H1 (cell line): ENCODE measurements around the gene PLCL1. TPM values are rescaled to one million over a fixed set of nuclear protein-coding genes. Genes with fewer than 3 reads are reported as not detected.

Experiments used
- CTCF ChIA-PET: fragments of 300-600 bp; sonication (Branson Sonifier 250); formaldehyde crosslinking; loops from one replicate; lab custom pipeline; 2021; ENCODE audit not compliant: partially characterized antibody; lab: Charles Lee
- POLR2A ChIA-PET: fragments of 300-600 bp; sonication (Branson Sonifier 250); formaldehyde crosslinking; loops from one replicate; lab custom pipeline; 2021; ENCODE audit warnings: inconsistent platforms; ENCODE audit not compliant: partially characterized antibody; lab: Charles Lee
- DNase-seq, 2 experiments: peaks; one replicate each; pipeline versions ENCODE4 v3.0.0 to v3.0.0-alpha.2; 2010 to 2022; ENCODE audit warnings: low spot score in 2 of 2, low read depth in 1 of 2, mixed read lengths in 1 of 2
- FAIRE-seq: peaks from 2 replicates; lab custom pipeline; 2011; peaks lifted over from hg19 to GRCh38; lab: Jason Lieb, UNC
- H2AFZ ChIP-seq: 2 replicates; pipeline ENCODE4 v1.8.1; 2012; ENCODE audit warnings: low read length, inconsistent platforms
- H2AK5ac ChIP-seq: 2 replicates; pipeline ENCODE4 v1.6.1; 2013; ENCODE audit warnings: low read depth, low read length
- H2BK120ac ChIP-seq: replicated peaks from 2 replicates; pipeline ENCODE3; 2013; ENCODE audit warnings: low read depth, low read length, inconsistent platforms
- H2BK12ac ChIP-seq: 2 replicates; pipeline ENCODE4 v1.6.1; 2013; ENCODE audit warnings: low read depth, low read length
- H2BK15ac ChIP-seq: 2 replicates; pipeline ENCODE4 v1.6.1; 2013; ENCODE audit warnings: low read length
- H2BK20ac ChIP-seq: 2 replicates; pipeline ENCODE4 v1.6.1; 2013; ENCODE audit warnings: low read length
- H2BK5ac ChIP-seq: 2 replicates; pipeline ENCODE4 v1.6.1; 2013; ENCODE audit warnings: low read depth, low read length
- H3K14ac ChIP-seq: 2 replicates; pipeline ENCODE4 v1.6.1; 2013; ENCODE audit warnings: inconsistent platforms; ENCODE audit not compliant: insufficient read length
- H3K18ac ChIP-seq: 2 replicates; pipeline ENCODE4 v1.6.1; 2013; ENCODE audit warnings: low read length; ENCODE audit errors: extremely low read depth
- H3K23ac ChIP-seq: 2 replicates; pipeline ENCODE4 v1.6.1; 2013; ENCODE audit warnings: inconsistent platforms; ENCODE audit not compliant: insufficient read length
- H3K23me2 ChIP-seq: 2 replicates; pipeline ENCODE4 v1.6.1; 2013; ENCODE audit warnings: low read depth, low read length
- H3K27ac ChIP-seq: 2 replicates; pipeline ENCODE4 v1.6.1; 2011; ENCODE audit warnings: low read depth, low read length, inconsistent platforms
- H3K27me3 ChIP-seq, 4 experiments: replicated peaks in 1 of 4; 1 replicate in 1 of 4; 2 replicates in 3 of 4; pipeline versions ENCODE4 v1.6.1 to v1.8.1; 2011 to 2013; ENCODE audit warnings: low read length in 3 of 4, mild to moderate bottlenecking in 3 of 4, inconsistent platforms in 2 of 4, mixed read lengths in 2 of 4, moderate library complexity in 1 of 4; ENCODE audit not compliant: control insufficient read depth in 3 of 4, insufficient read depth in 3 of 4; ENCODE audit errors: extremely low read depth in 1 of 4
- H3K36me3 ChIP-seq, 4 experiments: 2 replicates each; pipeline versions ENCODE4 v1.6.1 to v1.8.1; 2011 to 2013; ENCODE audit warnings: mild to moderate bottlenecking in 4 of 4, low read length in 3 of 4, moderate library complexity in 2 of 4, control low read depth in 1 of 4, inconsistent platforms in 1 of 4; ENCODE audit not compliant: insufficient read depth in 4 of 4, control insufficient read depth in 2 of 4
- H3K4ac ChIP-seq: replicated peaks from 2 replicates; pipeline ENCODE3; 2013; ENCODE audit warnings: low read length, low read depth, mixed read lengths, inconsistent platforms; ENCODE audit not compliant: insufficient read length
- H3K4me1 ChIP-seq, 4 experiments: replicated peaks in 1 of 4; 1 replicate in 1 of 4; 2 replicates in 3 of 4; pipeline versions ENCODE4 v1.6.1 to v1.8.1; 2011 to 2013; ENCODE audit warnings: low read length in 3 of 4, inconsistent platforms in 2 of 4, mixed read lengths in 1 of 4; ENCODE audit not compliant: insufficient read depth in 4 of 4, control insufficient read depth in 3 of 4
- H3K4me2 ChIP-seq, 2 experiments: 2 replicates each; pipeline versions ENCODE4 v1.6.1 to v1.8.1; 2011 to 2013; ENCODE audit warnings: low read depth in 2 of 2, low read length in 2 of 2, control low read depth in 1 of 2, inconsistent platforms in 1 of 2, mild to moderate bottlenecking in 1 of 2; ENCODE audit not compliant: insufficient read depth in 1 of 2
- H3K4me3 ChIP-seq, 4 experiments: fragments of 200-600, 300-600 bp in 1 of 4; sonication (generic), shearing (Covaris generic), sonication (Bioruptor Twin) in 1 of 4; 2 replicates each; pipeline versions ENCODE4 v1.5.1 to v1.8.1; 2011 to 2016; ENCODE audit warnings: low read length in 4 of 4, low read depth in 3 of 4, control low read depth in 2 of 4, inconsistent platforms in 2 of 4, mild to moderate bottlenecking in 2 of 4, mixed read lengths in 1 of 4, moderate library complexity in 1 of 4; ENCODE audit not compliant: insufficient read depth in 2 of 4; ENCODE audit errors: extremely low read depth in 1 of 4
- H3K56ac ChIP-seq: replicated peaks from 2 replicates; pipeline ENCODE3; 2013; ENCODE audit warnings: low read depth, mild to moderate bottlenecking, mixed read lengths, low read length, inconsistent platforms; ENCODE audit not compliant: insufficient read length
- H3K79me1 ChIP-seq: 2 replicates; pipeline ENCODE4 v1.6.1; 2013; ENCODE audit warnings: low read depth, low read length, control low read depth
- H3K79me2 ChIP-seq, 2 experiments: 2 replicates each; pipeline versions ENCODE4 v1.6.1 to v1.8.1; 2012 to 2013; ENCODE audit warnings: low read length in 2 of 2, mild to moderate bottlenecking in 2 of 2, inconsistent platforms in 1 of 2; ENCODE audit not compliant: insufficient read depth in 2 of 2, control insufficient read depth in 1 of 2
- H3K9ac ChIP-seq, 4 experiments: replicated peaks in 1 of 4; 1 replicate in 1 of 4; 2 replicates in 3 of 4; pipeline versions ENCODE4 v1.6.1 to v1.8.1; 2011 to 2013; ENCODE audit warnings: low read depth in 3 of 4, low read length in 3 of 4, control low read depth in 2 of 4, mild to moderate bottlenecking in 2 of 4, moderate library complexity in 2 of 4, inconsistent platforms in 1 of 4; ENCODE audit errors: extremely low read depth in 1 of 4
- H3K9me3 ChIP-seq, 2 experiments: 2 replicates each; pipeline versions ENCODE4 v1.6.1 to v1.8.1; 2012 to 2013; ENCODE audit warnings: mild to moderate bottlenecking in 2 of 2, moderate library complexity in 2 of 2, control low read depth in 1 of 2, inconsistent platforms in 1 of 2, low read depth in 1 of 2, low read length in 1 of 2, mixed read lengths in 1 of 2; ENCODE audit not compliant: insufficient read depth in 2 of 2
- H4K20me1 ChIP-seq, 2 experiments: replicated peaks in 1 of 2; 2 replicates each; pipeline versions ENCODE3 to v1.8.1; 2011 to 2013; ENCODE audit warnings: inconsistent platforms in 2 of 2, low read length in 2 of 2, mild to moderate bottlenecking in 1 of 2; ENCODE audit not compliant: insufficient read depth in 2 of 2, control insufficient read depth in 1 of 2
- H4K5ac ChIP-seq: 2 replicates; pipeline ENCODE4 v1.6.1; 2013; ENCODE audit warnings: low read length, low read depth, mixed read lengths, inconsistent platforms; ENCODE audit not compliant: insufficient read length
- H4K8ac ChIP-seq: 2 replicates; pipeline ENCODE4 v1.8.0; 2013; ENCODE audit warnings: mild to moderate bottlenecking, moderate library complexity, low read length, inconsistent platforms; ENCODE audit not compliant: insufficient read depth; ENCODE audit errors: extremely low read depth
- H4K91ac ChIP-seq: replicated peaks from 2 replicates; pipeline ENCODE3; 2013; ENCODE audit warnings: low read length, mixed read lengths, inconsistent platforms; ENCODE audit not compliant: insufficient read length
- CEBPB ChIP-seq: IDR thresholded peaks from 2 replicates; pipeline ENCODE4 v1.6.1; 2012; ENCODE audit warnings: low read depth, low read length
- CTBP2 ChIP-seq: IDR thresholded peaks from 2 replicates; pipeline ENCODE4 v1.7.0; 2011; ENCODE audit warnings: borderline replicate concordance, mild to moderate bottlenecking, moderate library complexity, mixed read lengths, low read length; ENCODE audit not compliant: insufficient read depth, insufficient read length
- EP300 ChIP-seq, 2 experiments: IDR thresholded peaks; 1 replicate in 1 of 2; 2 replicates in 1 of 2; pipeline ENCODE4 v1.6.1; 2011 to 2012; ENCODE audit warnings: low read depth in 2 of 2, low read length in 2 of 2, mild to moderate bottlenecking in 2 of 2, borderline replicate concordance in 1 of 2, inconsistent platforms in 1 of 2, moderate library complexity in 1 of 2
- GTF2F1 ChIP-seq: IDR thresholded peaks from 2 replicates; pipeline ENCODE4 v1.6.1; 2012; ENCODE audit warnings: low read depth, low read length, improper control_type of control experiment, borderline replicate concordance
- JUND ChIP-seq: IDR thresholded peaks from 2 replicates; pipeline ENCODE4 v1.6.1; 2011; ENCODE audit warnings: mild to moderate bottlenecking, improper control_type of control experiment, low read length
- RAD21 ChIP-seq, 2 experiments: IDR thresholded peaks in 1 of 2; conservative IDR thresholded peaks in 1 of 2; 2 replicates each; pipeline ENCODE4 v1.6.1; 2011; ENCODE audit warnings: low read depth in 2 of 2, low read length in 2 of 2, improper control_type of control experiment in 1 of 2, inconsistent platforms in 1 of 2, mild to moderate bottlenecking in 1 of 2, moderate library complexity in 1 of 2
- RNF2 ChIP-seq: fragments of 200-900, 300-1000 bp; sonication (generic); IDR thresholded peaks from 2 replicates; pipeline ENCODE4 v1.7.1; 2016; ENCODE audit warnings: borderline replicate concordance, low read depth, mild to moderate bottlenecking, antibody characterized with exemption, low read length; ENCODE audit not compliant: poor library complexity, severe bottlenecking; ENCODE audit errors: missing control alignments
- SIN3A ChIP-seq, 2 experiments: IDR thresholded peaks in 1 of 2; conservative IDR thresholded peaks in 1 of 2; 2 replicates each; pipeline ENCODE4 v1.6.1; 2011 to 2012; ENCODE audit warnings: low read length in 2 of 2, improper control_type of control experiment in 1 of 2, low read depth in 1 of 2, mild to moderate bottlenecking in 1 of 2
- SIX5 ChIP-seq: IDR thresholded peaks from 2 replicates; pipeline ENCODE4 v1.6.1; 2011; ENCODE audit warnings: mild to moderate bottlenecking, low read depth, low read length
- SRF ChIP-seq: IDR thresholded peaks from 2 replicates; pipeline ENCODE4 v1.6.1; 2011; ENCODE audit warnings: mild to moderate bottlenecking, low read depth, low read length, moderate library complexity
- WGBS, 2 experiments: shearing (Covaris generic) in 1 of 2; methylation state at CpG; one replicate each; pipeline versions ENCODE4 v1.1.6 to v1.1.7; 2013 to 2015; ENCODE audit warnings: low lambda C conversion rate in 2 of 2, mixed read lengths in 2 of 2, inconsistent platforms in 1 of 2, low coverage in 1 of 2, missing lambda C conversion rate in 1 of 2; ENCODE audit not compliant: insufficient replicate concordance in 2 of 2, insufficient coverage in 1 of 2, insufficient read length in 1 of 2; ENCODE audit errors: extremely low coverage in 1 of 2, missing lambda C conversion rate in 1 of 2; 5-methylcytosine and 5-hydroxymethylcytosine counted together
- polyA plus RNA-seq, 7 experiments: library from polyadenylated mRNA; depleted of rRNA in 3 of 7; stranded (reverse) in 5 of 7; unstranded in 2 of 7; fragments of >200 nt in 5 of 7; fragments of 200-250 nt in 2 of 7; gene quantifications; 1 replicate in 5 of 7; 2 replicates in 1 of 7; 4 replicates in 1 of 7; pipeline versions ENCODE4 v1.2.1 to v1.2.3, GENCODE V29; 2011 to 2013; ENCODE audit warnings: missing spikeins in 2 of 7, mixed read lengths in 2 of 7
- total RNA-seq: library from RNA; stranded (reverse); fragmentation: NEBNext Ultra II Directional; extraction: Animal tissue kit (Norgen Biotek cat#: 25700); gene quantifications from 2 replicates; pipeline ENCODE4 v1.2.1, GENCODE V29; 2021
- TF ChIP-seq, protein P1 (sequence below): IDR thresholded peaks from 2 replicates; pipeline ENCODE4 v1.6.1; 2012; ENCODE audit warnings: inconsistent platforms
- TF ChIP-seq, protein P2 (sequence below): IDR thresholded peaks from 2 replicates; pipeline ENCODE4 v1.6.1; 2011; ENCODE audit warnings: low read depth, mild to moderate bottlenecking, low read length; ENCODE audit not compliant: insufficient read depth

Gene PLCL1
- total and polyA plus RNA-seq, 2 of the 8 experiments (the other 6 are each of a cell fraction or from before 2014, with no cell fraction given) = not detected

DNA sequence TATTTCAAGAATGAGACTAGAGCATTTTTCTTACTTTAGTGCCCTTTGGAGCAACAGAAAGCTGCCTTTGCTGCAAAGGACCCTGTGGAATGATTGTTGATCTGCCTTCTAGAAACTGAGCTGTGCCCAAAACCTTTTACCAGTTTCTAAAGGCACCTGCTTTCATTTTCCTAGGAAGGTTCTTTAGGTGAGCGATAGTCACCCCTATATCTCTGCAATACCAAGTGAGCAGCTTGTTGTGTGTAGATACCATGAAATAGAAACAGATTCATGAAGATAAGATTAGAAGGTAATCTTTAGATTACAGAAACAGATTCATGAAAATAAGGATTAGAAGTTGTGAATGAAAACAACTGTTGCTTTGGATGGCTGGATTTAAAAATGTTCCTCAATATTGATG lies 202.3 kb downstream of the PLCL1 start:
- no peak for FAIRE-seq
- WGBS, 2 experiments = 90% methylated on average over 1 of the region's 1 CpG; no CpG with 5 or more reads in 1 of the 2 experiments
- CTCF ChIA-PET = interaction anchor here (1.2 kb wide), 1 partner anchor 20 kb away, joined by 3 read pairs; no protein-coding TSS in a partner anchor
- TF ChIP-seq RAD21 (IDR thresholded peaks at IDR 0.05 in 1 of 2, conservative IDR thresholded peaks at IDR 0.05 in 1 of 2; ENCODE audit: low read depth in 2 of 2, low read length in 2 of 2) = no peak
- no peak for TF ChIP-seq SRF
- TF ChIP-seq CTBP2 = no peak
- TF ChIP-seq, protein P1, sequence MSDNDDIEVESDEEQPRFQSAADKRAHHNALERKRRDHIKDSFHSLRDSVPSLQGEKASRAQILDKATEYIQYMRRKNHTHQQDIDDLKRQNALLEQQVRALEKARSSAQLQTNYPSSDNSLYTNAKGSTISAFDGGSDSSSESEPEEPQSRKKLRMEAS = no peak
- no peak for TF ChIP-seq JUND
- no peak for TF ChIP-seq RNF2
- no peak for TF ChIP-seq SIN3A (conservative IDR thresholded peaks at IDR 0.05 in 1 of 2, IDR thresholded peaks at IDR 0.05 in 1 of 2; ENCODE audit: low read depth in 1 of 2, low read length in 2 of 2)
- no peak for TF ChIP-seq CEBPB
- no peak for TF ChIP-seq SIX5
- no peak for TF ChIP-seq EP300 (IDR thresholded peaks at IDR 0.05; ENCODE audit: borderline replicate concordance in 1 of 2, low read depth in 2 of 2, low read length in 2 of 2)
- TF ChIP-seq, protein P2, sequence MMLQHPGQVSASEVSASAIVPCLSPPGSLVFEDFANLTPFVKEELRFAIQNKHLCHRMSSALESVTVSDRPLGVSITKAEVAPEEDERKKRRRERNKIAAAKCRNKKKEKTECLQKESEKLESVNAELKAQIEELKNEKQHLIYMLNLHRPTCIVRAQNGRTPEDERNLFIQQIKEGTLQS = no peak
- no peak for TF ChIP-seq GTF2F1

More for the DNA sequence above, 202.3 kb downstream of the PLCL1 start:
- no peaks in the 10 kb centered on the region for H3K23me2 ChIP-seq
- no peak overlapping the region for H3K4ac ChIP-seq
- no peak overlapping the region for H2BK120ac ChIP-seq
- no peak overlapping the region for H3K27ac ChIP-seq
- H2AK5ac ChIP-seq = no peak overlapping the region
- no peaks in the 10 kb centered on the region for H3K9me3 ChIP-seq
- no peak overlapping the region for H3K23ac ChIP-seq
- no peak overlapping the region for H3K14ac ChIP-seq
- H2BK5ac ChIP-seq = no peak overlapping the region
- H3K4me1 ChIP-seq = no peaks in the 10 kb centered on the region
- no peaks in the 10 kb centered on the region for H3K79me1 ChIP-seq
- H3K36me3 ChIP-seq = no peaks in the 10 kb centered on the region
- H3K9ac ChIP-seq = no peak overlapping the region
- no peak overlapping the region for H3K56ac ChIP-seq
- H3K79me2 ChIP-seq = no peaks in the 10 kb centered on the region
- POLR2A ChIA-PET = no interaction called here
- H2BK12ac ChIP-seq = no peak overlapping the region
- H2BK20ac ChIP-seq = no peak overlapping the region
- no peak overlapping the region for H4K91ac ChIP-seq
- H3K4me3 ChIP-seq = no peak overlapping the region
- no peak overlapping the region for H2BK15ac ChIP-seq
- H3K4me2 ChIP-seq = no peak overlapping the region
- H3K27me3 ChIP-seq = no peaks in the 10 kb centered on the region
- no peaks in the 10 kb centered on the region for H4K20me1 ChIP-seq
- H3K18ac ChIP-seq = no peak overlapping the region
- H4K8ac ChIP-seq = no peak overlapping the region
- H2AFZ ChIP-seq = no peak overlapping the region
- no peak for DNase-seq
- H4K5ac ChIP-seq = no peak overlapping the region
